Endothelial cell of umbilical vein (primary cell): ENCODE measurements around the gene ENGASE. TPM values are rescaled to one million over a fixed set of nuclear protein-coding genes. Genes with fewer than 3 reads are reported as not detected.

ENCODE experiments used
- BruUV-seq: library from RNA; stranded (reverse); fragments of 400-500 nt; replicated peaks from 2 replicates; lab custom pipeline; 2021; lab: Mats Ljungman, UMichigan
- CTCF ChIA-PET: fragments of 300-600, 350-600 bp; sonication (Branson Sonifier 250); formaldehyde crosslinking; loops from one replicate; lab custom pipeline; 2021; ENCODE audit warnings: antibody characterized with exemption, inconsistent platforms; lab: Charles Lee
- POLR2A ChIA-PET: fragments of 300-600, 350-600 bp; sonication (Branson Sonifier 250); formaldehyde crosslinking; loops from one replicate; lab custom pipeline; 2021; ENCODE audit warnings: antibody characterized with exemption, inconsistent platforms; lab: Charles Lee
- DNase-seq: peaks from one replicate; pipeline ENCODE4 v3.0.0-alpha.2; 2011; ENCODE audit warnings: low read depth, low spot score
- FAIRE-seq: peaks from 2 replicates; lab custom pipeline; 2011; peaks lifted over from hg19 to GRCh38; lab: Jason Lieb, UNC
- H2AFZ ChIP-seq: 2 replicates; pipeline ENCODE4 v1.6.0; 2012; ENCODE audit warnings: low read depth, low read length, control low read depth, inconsistent platforms
- H3K27ac ChIP-seq: 2 replicates; pipeline ENCODE4 v1.5.1; 2011; ENCODE audit warnings: low read depth, mild to moderate bottlenecking, control low read depth, low read length, moderate library complexity; ENCODE audit not compliant: insufficient read depth
- H3K27me3 ChIP-seq, 2 experiments: 2 replicates each; pipeline versions ENCODE4 v1.6.0 to v1.6.1; 2011; ENCODE audit warnings: low read length in 2 of 2, mixed read lengths in 1 of 2; ENCODE audit not compliant: control insufficient read depth in 2 of 2, insufficient read depth in 2 of 2
- H3K36me3 ChIP-seq, 2 experiments: 2 replicates in 1 of 2; 3 replicates in 1 of 2; pipeline ENCODE4 v1.5.1; 2011; ENCODE audit warnings: low read length in 2 of 2, mild to moderate bottlenecking in 1 of 2, moderate library complexity in 1 of 2; ENCODE audit not compliant: control insufficient read depth in 2 of 2, insufficient read depth in 2 of 2; ENCODE audit errors: extremely low read depth in 1 of 2
- H3K4me1 ChIP-seq: 3 replicates; pipeline ENCODE4 v1.5.1; 2011; ENCODE audit warnings: mild to moderate bottlenecking, low read length; ENCODE audit not compliant: control insufficient read depth, insufficient read depth; ENCODE audit errors: extremely low read depth
- H3K4me2 ChIP-seq: 2 replicates; pipeline ENCODE4 v1.6.1; 2011; ENCODE audit warnings: low read length, control low read depth, mixed read lengths; ENCODE audit not compliant: insufficient read depth
- H3K4me3 ChIP-seq, 3 experiments: fragments of 200-600 bp in 1 of 3; sonication (generic), shearing (Covaris generic) in 1 of 3; replicated peaks in 1 of 3; 2 replicates each; pipeline ENCODE4 v1.5.1; 2011 to 2016; ENCODE audit warnings: control low read depth in 3 of 3, low read length in 3 of 3, mild to moderate bottlenecking in 2 of 3, inconsistent platforms in 1 of 3, low read depth in 1 of 3, moderate library complexity in 1 of 3; ENCODE audit not compliant: insufficient read depth in 1 of 3
- H3K79me2 ChIP-seq: 2 replicates; pipeline ENCODE4 v1.6.0; 2012; ENCODE audit warnings: low read length, inconsistent platforms; ENCODE audit not compliant: control insufficient read depth, insufficient read depth
- H3K9ac ChIP-seq: replicated peaks from 2 replicates; pipeline ENCODE3; 2011; ENCODE audit warnings: low read length, control low read depth; ENCODE audit not compliant: insufficient read depth; ENCODE audit errors: extremely low read depth
- H3K9me1 ChIP-seq: replicated peaks from 3 replicates; pipeline ENCODE4 v1.6.0; 2011; ENCODE audit warnings: mild to moderate bottlenecking, low read length; ENCODE audit not compliant: control insufficient read depth, insufficient read depth; ENCODE audit errors: extremely low read depth
- H3K9me3 ChIP-seq: replicated peaks from 2 replicates; pipeline ENCODE4 v1.5.1; 2012; ENCODE audit warnings: low read length, inconsistent platforms; ENCODE audit not compliant: control insufficient read depth, insufficient read depth
- H4K20me1 ChIP-seq: replicated peaks from 2 replicates; pipeline ENCODE3; 2011; ENCODE audit warnings: mild to moderate bottlenecking, low read length; ENCODE audit not compliant: control insufficient read depth, insufficient read depth; ENCODE audit errors: extremely low read depth
- EZH2 ChIP-seq: IDR thresholded peaks from 2 replicates; pipeline ENCODE4 v1.6.1; 2012; ENCODE audit warnings: borderline replicate concordance, low read depth, mild to moderate bottlenecking, moderate library complexity, low read length, inconsistent platforms; ENCODE audit not compliant: severe bottlenecking
- FOS ChIP-seq: IDR thresholded peaks from 2 replicates; pipeline ENCODE4 v1.6.1; 2011; ENCODE audit warnings: mild to moderate bottlenecking, low read length, moderate library complexity, borderline replicate concordance; ENCODE audit not compliant: insufficient read depth
- GATA2 ChIP-seq: IDR thresholded peaks from 2 replicates; pipeline ENCODE4 v1.7.0; 2011; ENCODE audit warnings: low read depth, mild to moderate bottlenecking, moderate library complexity, mixed read lengths, low read length; ENCODE audit not compliant: insufficient read length, insufficient read depth
- JUN ChIP-seq: IDR thresholded peaks from 2 replicates; pipeline ENCODE4 v1.6.1; 2011; ENCODE audit warnings: borderline replicate concordance, low read depth; ENCODE audit not compliant: insufficient read length, insufficient read depth
- MYC ChIP-seq: IDR thresholded peaks from one replicate; pipeline ENCODE4 v1.6.1; 2011; ENCODE audit warnings: mild to moderate bottlenecking, low read depth, low read length
- POLR2A ChIP-seq: IDR thresholded peaks from 2 replicates; pipeline ENCODE4 v1.6.1; 2012; ENCODE audit warnings: low read depth, mild to moderate bottlenecking, control low read depth, low read length
- POLR2AphosphoS5 ChIP-seq: IDR thresholded peaks from 2 replicates; pipeline ENCODE4 v1.6.1; 2012; ENCODE audit warnings: low read depth, mild to moderate bottlenecking, control low read depth, low read length, moderate library complexity; ENCODE audit not compliant: insufficient read depth
- dilution Hi-C: fragments of 300-500 bp; cut with MboI; formaldehyde crosslinking; loops from one replicate; pipeline ENCODE4 v1.15.0; 2019; ENCODE audit warnings: low sequenced_read_pairs; ENCODE audit not compliant: extremely low pct_ligation_motif_present
- intact Hi-C: fragments of 100-400 bp; cut with micrococcal nuclease; formaldehyde crosslinking; loops from one replicate; pipeline ENCODE4 v1.10.0; 2022
- polyA plus RNA-seq, 4 experiments: library from polyadenylated mRNA; depleted of rRNA in 3 of 4; stranded (reverse) in 3 of 4; unstranded in 1 of 4; fragments of >200 nt; gene quantifications; 2 replicates each; pipeline versions ENCODE4 v1.2.1 to v1.2.3, GENCODE V29; 2011 to 2012; ENCODE audit warnings: missing spikeins in 1 of 4
- total RNA-seq: library from RNA; stranded (reverse); gene quantifications from 2 replicates; pipeline ENCODE4 v1.2.3, GENCODE V29; 2021
- TF ChIP-seq, protein P1 (sequence below), 2 donors: IDR thresholded peaks; 1 replicate in 1 of 2; 2 replicates in 1 of 2; pipeline ENCODE4 v1.5.1; 2011; ENCODE audit warnings: low read length in 2 of 2, mild to moderate bottlenecking in 2 of 2, moderate library complexity in 2 of 2, control low read depth in 1 of 2, inconsistent platforms in 1 of 2, low read depth in 1 of 2; ENCODE audit not compliant: insufficient read depth in 1 of 2; ENCODE audit errors: extremely low read depth in 1 of 2
- TF ChIP-seq, protein P2 (sequence below): IDR thresholded peaks from 2 replicates; pipeline ENCODE4 v1.6.1; 2011; ENCODE audit not compliant: insufficient read depth, insufficient read length

Gene ENGASE
- total and polyA plus RNA-seq, 2 donors (not counting 3 experiments of a cell fraction or from before 2014, with no cell fraction given) = 13.7 to 20.8 TPM

DNA sequence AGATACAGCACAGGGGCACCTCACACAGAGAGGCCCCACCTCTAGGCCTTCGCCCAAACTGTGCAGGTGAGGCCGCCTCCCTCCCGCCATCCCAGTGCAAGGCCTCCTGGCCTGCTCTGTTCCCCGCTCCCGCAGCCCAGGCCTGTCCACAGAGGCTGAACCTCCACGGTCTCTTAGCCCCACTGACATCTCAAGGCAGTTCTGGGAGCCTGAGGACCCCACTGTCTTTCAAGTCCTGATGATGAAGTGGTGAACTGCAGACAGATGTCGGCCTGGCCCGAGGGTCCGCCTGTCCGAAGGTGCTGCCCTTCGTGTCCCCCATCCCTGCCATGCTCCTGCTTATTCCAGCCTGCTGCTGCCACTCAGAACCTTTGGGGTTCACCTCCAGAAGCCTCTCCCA, 32.3 kb downstream of the ENGASE start:
- no peaks in the 10 kb centered on the region for H3K79me2 ChIP-seq
- TF ChIP-seq, protein P1, sequence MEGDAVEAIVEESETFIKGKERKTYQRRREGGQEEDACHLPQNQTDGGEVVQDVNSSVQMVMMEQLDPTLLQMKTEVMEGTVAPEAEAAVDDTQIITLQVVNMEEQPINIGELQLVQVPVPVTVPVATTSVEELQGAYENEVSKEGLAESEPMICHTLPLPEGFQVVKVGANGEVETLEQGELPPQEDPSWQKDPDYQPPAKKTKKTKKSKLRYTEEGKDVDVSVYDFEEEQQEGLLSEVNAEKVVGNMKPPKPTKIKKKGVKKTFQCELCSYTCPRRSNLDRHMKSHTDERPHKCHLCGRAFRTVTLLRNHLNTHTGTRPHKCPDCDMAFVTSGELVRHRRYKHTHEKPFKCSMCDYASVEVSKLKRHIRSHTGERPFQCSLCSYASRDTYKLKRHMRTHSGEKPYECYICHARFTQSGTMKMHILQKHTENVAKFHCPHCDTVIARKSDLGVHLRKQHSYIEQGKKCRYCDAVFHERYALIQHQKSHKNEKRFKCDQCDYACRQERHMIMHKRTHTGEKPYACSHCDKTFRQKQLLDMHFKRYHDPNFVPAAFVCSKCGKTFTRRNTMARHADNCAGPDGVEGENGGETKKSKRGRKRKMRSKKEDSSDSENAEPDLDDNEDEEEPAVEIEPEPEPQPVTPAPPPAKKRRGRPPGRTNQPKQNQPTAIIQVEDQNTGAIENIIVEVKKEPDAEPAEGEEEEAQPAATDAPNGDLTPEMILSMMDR (IDR thresholded peaks at IDR 0.05; ENCODE audit: extremely low read depth in 1 of 2, insufficient read depth in 1 of 2, low read depth in 1 of 2, low read length in 2 of 2) = no peak
- TF ChIP-seq EZH2 (no peak), FOS (no peak), JUN (no peak), GATA2 (no peak), POLR2AphosphoS5 (no peak), MYC (no peak), POLR2A (no peak)
- TF ChIP-seq, protein P2, sequence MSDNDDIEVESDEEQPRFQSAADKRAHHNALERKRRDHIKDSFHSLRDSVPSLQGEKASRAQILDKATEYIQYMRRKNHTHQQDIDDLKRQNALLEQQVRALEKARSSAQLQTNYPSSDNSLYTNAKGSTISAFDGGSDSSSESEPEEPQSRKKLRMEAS = no peak
- H2AFZ ChIP-seq = no peak overlapping the region
- FAIRE-seq (no peak), DNase-seq (no peak)
- H3K4me2 ChIP-seq = no peak overlapping the region
- H3K9me1 ChIP-seq = no peaks in the 10 kb centered on the region
- no peaks in the 10 kb centered on the region for H3K27me3 ChIP-seq
- ChIA-PET POLR2A (no interaction called here), CTCF (no interaction called here)
- H3K27ac ChIP-seq = no peak overlapping the region
- H3K4me1 ChIP-seq = no peaks in the 10 kb centered on the region
- intact Hi-C loops (no loop called here), dilution Hi-C loops (no loop called here)
- no peak overlapping the region for H3K4me3 ChIP-seq
- no peaks in the 10 kb centered on the region for H3K9me3 ChIP-seq
- no peaks in the 10 kb centered on the region for H3K36me3 ChIP-seq
- no peak overlapping the region for H3K9ac ChIP-seq
- BruUV-seq = no TSS peak
- H4K20me1 ChIP-seq = no peaks in the 10 kb centered on the region
